K562 (cell line): Measurements from ENCODE around the gene ANKMY2.

Experiments
- KLF1 ChIP-seq: fragments of 450-650 bp; IDR thresholded peaks from 2 replicates; pipeline ENCODE4 v1.6.1; 2016; ENCODE audit warnings: missing genetic modification characterization, missing compliant biosample characterization
- TF ChIP-seq, protein P1 (sequence below), 3 experiments: IDR thresholded peaks in 2 of 3; conservative IDR thresholded peaks in 1 of 3; 2 replicates each; pipeline ENCODE4 v1.5.1; 2011 to 2012; ENCODE audit warnings: low read length in 3 of 3, mild to moderate bottlenecking in 3 of 3, control low read depth in 2 of 3, improper control_type of control experiment in 1 of 3, inconsistent platforms in 1 of 3, low read depth in 1 of 3, mixed read lengths in 1 of 3, moderate library complexity in 1 of 3; ENCODE audit not compliant: insufficient read depth in 2 of 3

DNA sequence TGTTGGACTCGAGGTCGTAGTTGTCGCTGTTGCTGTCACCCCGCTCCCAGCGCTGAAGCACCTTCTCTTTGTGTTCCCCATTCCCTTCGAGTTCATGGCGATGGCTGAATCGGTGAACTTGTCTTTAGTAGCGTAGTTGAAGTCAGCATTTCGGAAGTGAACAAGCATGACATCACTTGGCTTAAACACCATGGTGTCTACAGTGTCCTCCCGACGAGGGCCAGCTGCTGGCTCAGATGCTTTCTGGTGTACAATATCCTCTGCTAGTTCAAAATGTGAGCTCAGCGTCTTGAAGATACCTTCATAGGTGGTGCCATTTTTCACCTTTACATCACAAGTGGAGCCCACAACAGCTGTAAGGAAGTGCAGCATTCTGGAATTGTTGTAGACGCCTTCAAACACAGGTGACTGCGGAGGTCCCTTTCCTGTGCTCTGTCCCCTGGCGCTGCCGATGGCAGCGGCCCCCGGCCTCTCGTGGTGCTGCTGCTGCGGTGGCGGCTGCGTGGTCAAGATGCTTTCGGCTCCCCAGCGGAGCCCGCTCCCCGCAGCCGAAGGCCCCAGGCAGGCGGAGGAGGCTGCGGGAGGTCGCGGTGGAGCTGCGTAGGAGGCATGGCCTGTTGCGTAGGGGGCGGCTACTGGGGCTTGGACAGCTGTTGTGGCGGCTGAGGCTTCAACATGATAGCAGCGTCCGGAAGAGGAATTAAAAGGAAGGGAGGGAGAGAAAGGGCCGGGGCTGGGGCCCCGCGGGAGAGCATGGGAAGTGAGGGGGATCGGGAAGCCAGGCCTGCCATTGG, 59.3 kb downstream of the ANKMY2 start:
- no peak for TF ChIP-seq KLF1 (tag)
- TF ChIP-seq, protein P1, sequence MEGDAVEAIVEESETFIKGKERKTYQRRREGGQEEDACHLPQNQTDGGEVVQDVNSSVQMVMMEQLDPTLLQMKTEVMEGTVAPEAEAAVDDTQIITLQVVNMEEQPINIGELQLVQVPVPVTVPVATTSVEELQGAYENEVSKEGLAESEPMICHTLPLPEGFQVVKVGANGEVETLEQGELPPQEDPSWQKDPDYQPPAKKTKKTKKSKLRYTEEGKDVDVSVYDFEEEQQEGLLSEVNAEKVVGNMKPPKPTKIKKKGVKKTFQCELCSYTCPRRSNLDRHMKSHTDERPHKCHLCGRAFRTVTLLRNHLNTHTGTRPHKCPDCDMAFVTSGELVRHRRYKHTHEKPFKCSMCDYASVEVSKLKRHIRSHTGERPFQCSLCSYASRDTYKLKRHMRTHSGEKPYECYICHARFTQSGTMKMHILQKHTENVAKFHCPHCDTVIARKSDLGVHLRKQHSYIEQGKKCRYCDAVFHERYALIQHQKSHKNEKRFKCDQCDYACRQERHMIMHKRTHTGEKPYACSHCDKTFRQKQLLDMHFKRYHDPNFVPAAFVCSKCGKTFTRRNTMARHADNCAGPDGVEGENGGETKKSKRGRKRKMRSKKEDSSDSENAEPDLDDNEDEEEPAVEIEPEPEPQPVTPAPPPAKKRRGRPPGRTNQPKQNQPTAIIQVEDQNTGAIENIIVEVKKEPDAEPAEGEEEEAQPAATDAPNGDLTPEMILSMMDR (IDR thresholded peaks at IDR 0.05 in 2 of 3, conservative IDR thresholded peaks at IDR 0.05 in 1 of 3; ENCODE audit: insufficient read depth in 2 of 3, low read depth in 1 of 3, low read length in 3 of 3) = no peak
